HEK293 (cell line): Measurements from ENCODE around the gene ECM1.

ENCODE experiments used
- CTCF ChIA-PET: fragments of 350-600 bp; formaldehyde crosslinking; extraction: SDS; loops from one replicate; lab custom pipeline; 2021; ENCODE audit warnings: antibody characterized with exemption; lab: Yijun Ruan, JAX
- POLR2A ChIA-PET: fragments of 300-600 bp; formaldehyde crosslinking; extraction: SDS; loops from one replicate; lab custom pipeline; 2020; ENCODE audit warnings: antibody characterized with exemption, inconsistent platforms; lab: Yijun Ruan, JAX
- H3K27ac ChIP-seq: fragments of 200-500 bp; sonication (Bioruptor generic); 2 replicates; pipeline ENCODE4 v1.5.1; 2014; ENCODE audit warnings: low read depth, low read length, control low read depth, inconsistent platforms; ENCODE audit errors: extremely low read depth
- H3K36me3 ChIP-seq, 2 experiments: fragments of 200-500 bp in 1 of 2; sonication (Bioruptor generic) in 1 of 2; 1 replicate in 1 of 2; 2 replicates in 1 of 2; pipeline ENCODE4 v1.5.1; 2014 to 2017; ENCODE audit warnings: inconsistent platforms in 2 of 2, low read length in 2 of 2; ENCODE audit not compliant: control insufficient read depth in 2 of 2, insufficient read depth in 1 of 2
- H3K4me1 ChIP-seq: fragments of 200-500 bp; sonication (Bioruptor generic); 2 replicates; pipeline ENCODE4 v1.5.1; 2014; ENCODE audit warnings: mild to moderate bottlenecking, low read length, inconsistent platforms; ENCODE audit not compliant: control insufficient read depth, insufficient read depth
- H3K4me3 ChIP-seq: 2 replicates; pipeline ENCODE4 v1.5.1; 2011; ENCODE audit warnings: low read depth, mild to moderate bottlenecking, control low read depth, low read length, moderate library complexity
- H3K9me3 ChIP-seq: fragments of 200-500 bp; sonication (Bioruptor generic); 2 replicates; pipeline ENCODE4 v1.5.1; 2014; ENCODE audit warnings: low read depth, low read length, inconsistent platforms; ENCODE audit not compliant: control insufficient read depth, insufficient read depth
- KLF1 ChIP-seq: fragments of 450-650 bp; formaldehyde crosslinking; IDR thresholded peaks from 2 replicates; pipeline ENCODE4 v1.5.1; 2016; ENCODE audit warnings: missing biosample characterization, missing genetic modification characterization
- WT1 ChIP-seq: fragments of 450-650 bp; formaldehyde crosslinking; IDR thresholded peaks from 2 replicates; pipeline ENCODE4 v1.5.1; 2016; ENCODE audit warnings: missing biosample characterization, missing genetic modification characterization
- YY1 ChIP-seq: fragments of 450-650 bp; formaldehyde crosslinking; IDR thresholded peaks from 2 replicates; pipeline ENCODE4 v1.5.1; 2018; ENCODE audit warnings: missing biosample characterization, missing genetic modification characterization
- ZNF10 ChIP-seq: fragments of 450-650 bp; formaldehyde crosslinking; IDR thresholded peaks from 2 replicates; pipeline ENCODE4 v1.5.1; 2017; ENCODE audit warnings: missing biosample characterization, missing genetic modification characterization
- ZNF133 ChIP-seq: fragments of 450-650 bp; formaldehyde crosslinking; IDR thresholded peaks from 2 replicates; pipeline ENCODE4 v1.5.1; 2016; ENCODE audit warnings: missing biosample characterization, missing genetic modification characterization
- ZNF23 ChIP-seq: fragments of 450-650 bp; formaldehyde crosslinking; IDR thresholded peaks from 2 replicates; pipeline ENCODE4 v1.5.1; 2016; ENCODE audit warnings: missing biosample characterization, missing genetic modification characterization, borderline replicate concordance
- ZNF248 ChIP-seq: fragments of 450-650 bp; formaldehyde crosslinking; IDR thresholded peaks from 2 replicates; pipeline ENCODE4 v1.5.1; 2017; ENCODE audit warnings: missing biosample characterization, missing genetic modification characterization
- ZNF391 ChIP-seq: fragments of 450-650 bp; formaldehyde crosslinking; IDR thresholded peaks from 2 replicates; pipeline ENCODE4 v1.5.1; 2016; ENCODE audit warnings: low read depth, missing biosample characterization, missing genetic modification characterization, borderline replicate concordance
- ZNF501 ChIP-seq: fragments of 450-650 bp; formaldehyde crosslinking; IDR thresholded peaks from 2 replicates; pipeline ENCODE4 v1.5.1; 2016; ENCODE audit warnings: missing biosample characterization, missing genetic modification characterization
- ZNF792 ChIP-seq: fragments of 450-650 bp; formaldehyde crosslinking; IDR thresholded peaks from 2 replicates; pipeline ENCODE4 v1.5.1; 2016; ENCODE audit warnings: missing biosample characterization, missing genetic modification characterization
- TF ChIP-seq, protein P1 (sequence below): fragments of 450-650 bp; formaldehyde crosslinking; IDR thresholded peaks from 2 replicates; pipeline ENCODE4 v1.5.1; 2016; ENCODE audit warnings: missing biosample characterization, missing genetic modification characterization, borderline replicate concordance
- TF ChIP-seq, protein P2 (sequence below): fragments of 450-650 bp; formaldehyde crosslinking; IDR thresholded peaks from 2 replicates; pipeline ENCODE4 v1.5.1; 2016; ENCODE audit warnings: missing biosample characterization, missing genetic modification characterization
- TF ChIP-seq, protein P3 (sequence below): fragments of 450-650 bp; formaldehyde crosslinking; IDR thresholded peaks from 2 replicates; pipeline ENCODE4 v1.5.1; 2017; ENCODE audit warnings: missing biosample characterization, missing genetic modification characterization
- TF ChIP-seq, protein P4 (sequence below): fragments of 450-650 bp; formaldehyde crosslinking; IDR thresholded peaks from 2 replicates; pipeline ENCODE4 v1.5.1; 2016; ENCODE audit warnings: missing biosample characterization, missing genetic modification characterization
- TF ChIP-seq, protein P5 (sequence below): fragments of 450-650 bp; formaldehyde crosslinking; IDR thresholded peaks from 2 replicates; pipeline ENCODE4 v1.5.1; 2017; ENCODE audit warnings: missing biosample characterization, missing genetic modification characterization

The ECM1 gene

DNA sequence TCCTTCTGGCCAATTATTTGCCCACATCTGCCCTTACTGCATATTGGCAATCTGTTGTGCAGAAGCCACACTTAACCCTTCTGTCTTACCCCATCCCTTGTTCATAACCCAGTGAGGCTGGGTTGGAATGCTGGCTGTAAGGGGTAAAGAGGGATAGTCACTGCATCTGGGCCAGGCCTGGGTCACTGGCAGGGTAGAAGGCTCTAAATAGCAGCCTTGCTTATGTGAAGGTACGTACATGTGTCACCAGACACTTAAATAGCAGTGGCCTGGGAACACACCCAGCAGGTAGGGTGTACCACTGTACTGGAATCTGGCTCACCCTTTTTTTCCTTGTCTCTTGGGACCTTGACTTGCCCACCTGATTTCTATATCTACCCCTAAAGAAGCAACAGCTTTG lies 30.6 kb upstream of the ECM1 start:
- no peak for TF ChIP-seq ZNF248 (tag by site-specific recombination)
- TF ChIP-seq KLF1 (tag by site-specific recombination): 0 out of 2 replicates have a peak, but pooled peaks have one; percentile 12
- peak; percentile 31; the same call in 1 of the 2 replicates for TF ChIP-seq ZNF133 (tag by site-specific recombination)
- POLR2A ChIA-PET: no interaction called here
- Histone ChIP-seq H3K27ac (no peak overlapping the region), H3K4me3 (no peak overlapping the region), H3K36me3 (peaks cover 0 to 12% of the 10 kb centered on the region in 2 experiments; a peak in 1 of 3 replicates), H3K9me3 (no peaks in the 10 kb centered on the region), H3K4me1 (peaks cover 8% of the 10 kb centered on the region; the same call in 1 of the 2 replicates)
- CTCF ChIA-PET: no interaction called here

DNA sequence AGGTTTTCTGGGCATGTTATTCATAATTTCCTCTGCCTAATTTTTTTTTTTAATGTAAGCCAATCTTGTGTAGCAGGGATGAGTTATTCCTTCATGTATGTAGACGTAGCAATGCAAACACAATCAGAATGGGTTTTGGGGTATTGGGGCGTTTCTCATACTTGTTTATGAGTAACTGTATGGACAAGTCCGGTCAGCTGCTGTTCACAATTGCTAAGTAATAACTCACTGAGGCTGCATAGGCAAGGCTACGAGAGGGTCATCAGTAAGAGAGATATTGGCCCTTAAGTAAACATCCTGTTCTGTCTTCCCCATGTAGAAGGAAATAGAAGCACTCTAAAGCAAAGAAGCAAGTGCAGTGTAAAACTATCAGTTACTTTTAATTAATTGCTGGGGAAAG lies 30.2 kb upstream of the ECM1 start:
- TF ChIP-seq, protein P1, sequence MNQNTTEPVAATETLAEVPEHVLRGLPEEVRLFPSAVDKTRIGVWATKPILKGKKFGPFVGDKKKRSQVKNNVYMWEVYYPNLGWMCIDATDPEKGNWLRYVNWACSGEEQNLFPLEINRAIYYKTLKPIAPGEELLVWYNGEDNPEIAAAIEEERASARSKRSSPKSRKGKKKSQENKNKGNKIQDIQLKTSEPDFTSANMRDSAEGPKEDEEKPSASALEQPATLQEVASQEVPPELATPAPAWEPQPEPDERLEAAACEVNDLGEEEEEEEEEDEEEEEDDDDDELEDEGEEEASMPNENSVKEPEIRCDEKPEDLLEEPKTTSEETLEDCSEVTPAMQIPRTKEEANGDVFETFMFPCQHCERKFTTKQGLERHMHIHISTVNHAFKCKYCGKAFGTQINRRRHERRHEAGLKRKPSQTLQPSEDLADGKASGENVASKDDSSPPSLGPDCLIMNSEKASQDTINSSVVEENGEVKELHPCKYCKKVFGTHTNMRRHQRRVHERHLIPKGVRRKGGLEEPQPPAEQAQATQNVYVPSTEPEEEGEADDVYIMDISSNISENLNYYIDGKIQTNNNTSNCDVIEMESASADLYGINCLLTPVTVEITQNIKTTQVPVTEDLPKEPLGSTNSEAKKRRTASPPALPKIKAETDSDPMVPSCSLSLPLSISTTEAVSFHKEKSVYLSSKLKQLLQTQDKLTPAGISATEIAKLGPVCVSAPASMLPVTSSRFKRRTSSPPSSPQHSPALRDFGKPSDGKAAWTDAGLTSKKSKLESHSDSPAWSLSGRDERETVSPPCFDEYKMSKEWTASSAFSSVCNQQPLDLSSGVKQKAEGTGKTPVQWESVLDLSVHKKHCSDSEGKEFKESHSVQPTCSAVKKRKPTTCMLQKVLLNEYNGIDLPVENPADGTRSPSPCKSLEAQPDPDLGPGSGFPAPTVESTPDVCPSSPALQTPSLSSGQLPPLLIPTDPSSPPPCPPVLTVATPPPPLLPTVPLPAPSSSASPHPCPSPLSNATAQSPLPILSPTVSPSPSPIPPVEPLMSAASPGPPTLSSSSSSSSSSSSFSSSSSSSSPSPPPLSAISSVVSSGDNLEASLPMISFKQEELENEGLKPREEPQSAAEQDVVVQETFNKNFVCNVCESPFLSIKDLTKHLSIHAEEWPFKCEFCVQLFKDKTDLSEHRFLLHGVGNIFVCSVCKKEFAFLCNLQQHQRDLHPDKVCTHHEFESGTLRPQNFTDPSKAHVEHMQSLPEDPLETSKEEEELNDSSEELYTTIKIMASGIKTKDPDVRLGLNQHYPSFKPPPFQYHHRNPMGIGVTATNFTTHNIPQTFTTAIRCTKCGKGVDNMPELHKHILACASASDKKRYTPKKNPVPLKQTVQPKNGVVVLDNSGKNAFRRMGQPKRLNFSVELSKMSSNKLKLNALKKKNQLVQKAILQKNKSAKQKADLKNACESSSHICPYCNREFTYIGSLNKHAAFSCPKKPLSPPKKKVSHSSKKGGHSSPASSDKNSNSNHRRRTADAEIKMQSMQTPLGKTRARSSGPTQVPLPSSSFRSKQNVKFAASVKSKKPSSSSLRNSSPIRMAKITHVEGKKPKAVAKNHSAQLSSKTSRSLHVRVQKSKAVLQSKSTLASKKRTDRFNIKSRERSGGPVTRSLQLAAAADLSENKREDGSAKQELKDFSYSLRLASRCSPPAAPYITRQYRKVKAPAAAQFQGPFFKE (tag by site-specific recombination): no peak
- TF ChIP-seq ZNF391 (no peak), WT1 (tag by site-specific recombination) (no peak), ZNF792 (tag by site-specific recombination) (no peak), YY1 (tag by site-specific recombination) (no peak), ZNF501 (no peak), ZNF10 (no peak), ZNF23 (tag by site-specific recombination) (no peak)
- TF ChIP-seq, protein P2, sequence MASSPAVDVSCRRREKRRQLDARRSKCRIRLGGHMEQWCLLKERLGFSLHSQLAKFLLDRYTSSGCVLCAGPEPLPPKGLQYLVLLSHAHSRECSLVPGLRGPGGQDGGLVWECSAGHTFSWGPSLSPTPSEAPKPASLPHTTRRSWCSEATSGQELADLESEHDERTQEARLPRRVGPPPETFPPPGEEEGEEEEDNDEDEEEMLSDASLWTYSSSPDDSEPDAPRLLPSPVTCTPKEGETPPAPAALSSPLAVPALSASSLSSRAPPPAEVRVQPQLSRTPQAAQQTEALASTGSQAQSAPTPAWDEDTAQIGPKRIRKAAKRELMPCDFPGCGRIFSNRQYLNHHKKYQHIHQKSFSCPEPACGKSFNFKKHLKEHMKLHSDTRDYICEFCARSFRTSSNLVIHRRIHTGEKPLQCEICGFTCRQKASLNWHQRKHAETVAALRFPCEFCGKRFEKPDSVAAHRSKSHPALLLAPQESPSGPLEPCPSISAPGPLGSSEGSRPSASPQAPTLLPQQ: no peak
- TF ChIP-seq, protein P3, sequence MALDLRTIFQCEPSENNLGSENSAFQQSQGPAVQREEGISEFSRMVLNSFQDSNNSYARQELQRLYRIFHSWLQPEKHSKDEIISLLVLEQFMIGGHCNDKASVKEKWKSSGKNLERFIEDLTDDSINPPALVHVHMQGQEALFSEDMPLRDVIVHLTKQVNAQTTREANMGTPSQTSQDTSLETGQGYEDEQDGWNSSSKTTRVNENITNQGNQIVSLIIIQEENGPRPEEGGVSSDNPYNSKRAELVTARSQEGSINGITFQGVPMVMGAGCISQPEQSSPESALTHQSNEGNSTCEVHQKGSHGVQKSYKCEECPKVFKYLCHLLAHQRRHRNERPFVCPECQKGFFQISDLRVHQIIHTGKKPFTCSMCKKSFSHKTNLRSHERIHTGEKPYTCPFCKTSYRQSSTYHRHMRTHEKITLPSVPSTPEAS (tag by site-specific recombination): no peak
- TF ChIP-seq, protein P4, sequence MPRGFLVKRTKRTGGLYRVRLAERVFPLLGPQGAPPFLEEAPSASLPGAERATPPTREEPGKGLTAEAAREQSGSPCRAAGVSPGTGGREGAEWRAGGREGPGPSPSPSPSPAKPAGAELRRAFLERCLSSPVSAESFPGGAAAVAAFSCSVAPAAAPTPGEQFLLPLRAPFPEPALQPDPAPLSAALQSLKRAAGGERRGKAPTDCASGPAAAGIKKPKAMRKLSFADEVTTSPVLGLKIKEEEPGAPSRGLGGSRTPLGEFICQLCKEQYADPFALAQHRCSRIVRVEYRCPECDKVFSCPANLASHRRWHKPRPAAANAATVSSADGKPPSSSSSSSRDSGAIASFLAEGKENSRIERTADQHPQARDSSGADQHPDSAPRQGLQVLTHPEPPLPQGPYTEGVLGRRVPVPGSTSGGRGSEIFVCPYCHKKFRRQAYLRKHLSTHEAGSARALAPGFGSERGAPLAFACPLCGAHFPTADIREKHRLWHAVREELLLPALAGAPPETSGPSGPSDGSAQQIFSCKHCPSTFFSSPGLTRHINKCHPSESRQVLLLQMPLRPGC: no peak
- TF ChIP-seq, protein P5, sequence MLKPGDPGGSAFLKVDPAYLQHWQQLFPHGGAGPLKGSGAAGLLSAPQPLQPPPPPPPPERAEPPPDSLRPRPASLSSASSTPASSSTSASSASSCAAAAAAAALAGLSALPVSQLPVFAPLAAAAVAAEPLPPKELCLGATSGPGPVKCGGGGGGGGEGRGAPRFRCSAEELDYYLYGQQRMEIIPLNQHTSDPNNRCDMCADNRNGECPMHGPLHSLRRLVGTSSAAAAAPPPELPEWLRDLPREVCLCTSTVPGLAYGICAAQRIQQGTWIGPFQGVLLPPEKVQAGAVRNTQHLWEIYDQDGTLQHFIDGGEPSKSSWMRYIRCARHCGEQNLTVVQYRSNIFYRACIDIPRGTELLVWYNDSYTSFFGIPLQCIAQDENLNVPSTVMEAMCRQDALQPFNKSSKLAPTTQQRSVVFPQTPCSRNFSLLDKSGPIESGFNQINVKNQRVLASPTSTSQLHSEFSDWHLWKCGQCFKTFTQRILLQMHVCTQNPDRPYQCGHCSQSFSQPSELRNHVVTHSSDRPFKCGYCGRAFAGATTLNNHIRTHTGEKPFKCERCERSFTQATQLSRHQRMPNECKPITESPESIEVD (tag by site-specific recombination): no peak
- peaks cover 0 to 8% of the 10 kb centered on the region in 2 experiments; a peak in 1 of 3 replicates for H3K36me3 ChIP-seq
- no peak overlapping the region for H3K4me3 ChIP-seq
- H3K27ac ChIP-seq: no peak overlapping the region
- peaks cover 8% of the 10 kb centered on the region; the same call in 1 of the 2 replicates for H3K4me1 ChIP-seq
- no peaks in the 10 kb centered on the region for H3K9me3 ChIP-seq
- ChIA-PET POLR2A (no interaction called here), CTCF (no interaction called here)
